DOHH2 (cell line): Measurements from ENCODE around the gene MGST1.

Source experiments
- CTCF ChIP-seq: fragments of 200-600 bp; sonication (generic); IDR thresholded peaks from one replicate; pipeline ENCODE4 v1.5.1; 2014; ENCODE audit warnings: antibody characterized with exemption, mild to moderate bottlenecking, low read depth, low read length; ENCODE audit not compliant: poor library complexity, severe bottlenecking
- EZH2phosphoT487 ChIP-seq: fragments of 200-600 bp; sonication (generic); IDR thresholded peaks from 2 replicates; pipeline ENCODE4 v1.6.1; 2017; ENCODE audit warnings: borderline replicate concordance, mild to moderate bottlenecking, antibody characterized with exemption, low read length, moderate library complexity, mixed read lengths

- TF ChIP-seq CTCF (no peak), EZH2phosphoT487 (no peak)
Measured at GRCh38 chr12:16323010-16323409, 24.4 kb upstream of the MGST1 start.
